ENCODE data around the gene MMP15. TPM values are rescaled to one million over a fixed set of nuclear protein-coding genes. Genes with fewer than 3 reads are reported as not detected.

Gene MMP15
- polyA plus RNA-seq, 1 of the 3 experiments (the other 2 are of a cell fraction): 3.1 TPM

- WGBS (ENCODE audit: low lambda C conversion rate): 97% methylated on average over 28 of the region's 35 CpGs
- no peak overlapping the region for H2AFZ ChIP-seq (ENCODE audit: low read depth)
- H3K9me2 ChIP-seq: no peaks in the 10 kb centered on the region
- H3K9me3 ChIP-seq: no peaks in the 10 kb centered on the region
- TF ChIP-seq MAX (IDR thresholded peaks at IDR 0.05; ENCODE audit: low read depth) (no peak), USF1 (IDR thresholded peaks at IDR 0.05; ENCODE audit: borderline replicate concordance, low read depth) (no peak), CHD2 (IDR thresholded peaks at IDR 0.05; ENCODE audit: low read length, partially characterized antibody) (no peak), SMC3 (IDR thresholded peaks at IDR 0.05; ENCODE audit: low read depth, low read length) (no peak), PBX3 (IDR thresholded peaks at IDR 0.05) (no peak), MEF2A (IDR thresholded peaks at IDR 0.05; ENCODE audit: borderline replicate concordance, low read depth) (no peak), GABPA (IDR thresholded peaks at IDR 0.05; ENCODE audit: low read depth) (no peak), RFX5 (IDR thresholded peaks at IDR 0.05; ENCODE audit: low read length) (no peak), TEAD4 (IDR thresholded peaks at IDR 0.05; ENCODE audit: borderline replicate concordance, insufficient read depth) (no peak), CTCF (IDR thresholded peaks at IDR 0.05) (no peak), GATA2 (CRISPR knock-in tag; IDR thresholded peaks at IDR 0.05) (no peak), ELF1 (IDR thresholded peaks at IDR 0.05) (no peak), USF2 (IDR thresholded peaks at IDR 0.05; ENCODE audit: borderline replicate concordance, low read depth, low read length) (no peak), MXI1 (IDR thresholded peaks at IDR 0.05; ENCODE audit: low read depth, low read length) (no peak), RAD21 (IDR thresholded peaks at IDR 0.05; ENCODE audit: low read length) (no peak), FOSL2 (IDR thresholded peaks at IDR 0.05; ENCODE audit: borderline replicate concordance, low read depth) (no peak), YY1 (IDR thresholded peaks at IDR 0.05; ENCODE audit: low read depth) (no peak)
- DNase-seq: no peak
- H3K4me2 ChIP-seq: no peak overlapping the region
- H3K9ac ChIP-seq: no peak overlapping the region
- H3K27ac ChIP-seq (ENCODE audit: low read depth in 2 of 2, low read length in 1 of 2): no peak overlapping the region
- ChIA-PET POLR2A (no interaction called here), CTCF (interaction anchor here (1.6 to 6.2 kb wide), 3 partner anchors 91 to 240 kb away, joined by 4 to 71 read pairs (median 5); no protein-coding TSS in a partner anchor)
- peaks cover 20% of the 10 kb centered on the region for H3K79me2 ChIP-seq (ENCODE audit: insufficient read depth)
- peaks cover 0 to 17% of the 10 kb centered on the region in 2 experiments; a peak in 2 of 4 replicates for H3K4me1 ChIP-seq (ENCODE audit: control insufficient read depth in 1 of 2, insufficient read depth in 2 of 2, low read depth in 1 of 2, low read length in 1 of 2)
- 0 out of 2 replicates have a peak, but pooled peaks cover 6% of the 10 kb centered on the region for H4K20me1 ChIP-seq (ENCODE audit: insufficient read depth)
- H3F3A ChIP-seq (replicated peaks; ENCODE audit: insufficient read depth): peaks cover 4% of the 10 kb centered on the region
- H3K27me3 ChIP-seq (ENCODE audit: insufficient read depth): no peaks in the 10 kb centered on the region
- peaks cover 0 to 35% of the 10 kb centered on the region in 2 experiments for H3K36me3 ChIP-seq (replicated peaks in 1 of 2; ENCODE audit: control insufficient read depth in 1 of 2, insufficient read depth in 2 of 2, low read length in 1 of 2)
- H3K4me3 ChIP-seq (ENCODE audit: low read depth in 2 of 2, low read length in 1 of 2): no peak overlapping the region
These were observed 28.4 kb upstream of the MMP15 start for GRCh38 chr16:57997176-57997527.
